ENCODE measurements around the gene NCAPH2. TPM values are rescaled to one million over a fixed set of nuclear protein-coding genes. Genes with fewer than 3 reads are reported as not detected.
A peak's percentile ranks its signal among the peaks of the same experiment; 100 is the strongest.

NCAPH2 gene
- total and polyA plus RNA-seq, 8 donors, result 41.6 to 52.9 (median 45.1) TPM

GRCh38 chr22:50544078-50544745, 36.2 kb downstream of the NCAPH2 start:
- Histone ChIP-seq H3K27me3 (peaks cover 29 to 31% of the 10 kb centered on the region in 2 donors), H3K36me3 (no peaks in the 10 kb centered on the region), H3K27ac (peak overlapping the region; percentile 79 to 100), H3K4me3 (peak overlapping the region in 1 of 2 donors; percentile 23), H3K9me3 (no peaks in the 10 kb centered on the region), H3K4me1 (peaks cover 26 to 85% of the 10 kb centered on the region in 2 donors)
- ATAC-seq, result peak; percentile 52
- DNase-seq, result peak; percentile 36 to 98 (median 82)
- intact Hi-C loops (cut with DNase I), result no loop called here
- peak; percentile 51 to 57 for TF ChIP-seq CTCF (IDR thresholded peaks at IDR 0.05)

GRCh38 chr22:50544746-50545253, 36.8 kb downstream of the NCAPH2 start:
- Histone ChIP-seq H3K4me3 (peak overlapping the region in 1 of 2 donors; percentile 23), H3K9me3 (no peaks in the 10 kb centered on the region), H3K4me1 (peaks cover 23 to 82% of the 10 kb centered on the region in 2 donors), H3K27me3 (peaks cover 33 to 37% of the 10 kb centered on the region in 2 donors), H3K36me3 (no peaks in the 10 kb centered on the region), H3K27ac (peak overlapping the region; percentile 79 to 100)
- intact Hi-C loops (cut with DNase I), result no loop called here
- ATAC-seq, result peak; percentile 29
- no peak for TF ChIP-seq CTCF (IDR thresholded peaks at IDR 0.05)
- DNase-seq, result peak in 2 of 4 donors; percentile 81 to 85

GRCh38 chr22:50545522-50546325, 37.7 kb downstream of the NCAPH2 start, which contains the start of gene KLHDC7B:
Gene KLHDC7B, plus strand, starts transcription at chr22:50545899. Its CDS starts 345 bp downstream, at chr22:50546244.
- DNase-seq (no peak), ATAC-seq (no peak)
- H3K4me1 ChIP-seq, result peaks cover 13 to 73% of the 10 kb centered on the region in 2 donors
- no peaks in the 10 kb centered on the region for H3K36me3 ChIP-seq
- intact Hi-C loops (cut with DNase I), result no loop called here
- H3K27me3 ChIP-seq, result peaks cover 33 to 42% of the 10 kb centered on the region in 2 donors
- H3K9me3 ChIP-seq, result no peaks in the 10 kb centered on the region
- H3K4me3 ChIP-seq, result no peak within 1 kb of the TSS
- no peak for TF ChIP-seq CTCF (IDR thresholded peaks at IDR 0.05)
- H3K27ac ChIP-seq, result peak within 1 kb of the TSS; percentile 79 to 100

GRCh38 chr22:50546326-50547262, 38.6 kb downstream of the NCAPH2 start:
- Histone ChIP-seq H3K27ac (no peak overlapping the region), H3K9me3 (no peaks in the 10 kb centered on the region), H3K36me3 (no peaks in the 10 kb centered on the region), H3K4me1 (peaks cover 7 to 64% of the 10 kb centered on the region in 2 donors), H3K27me3 (peaks cover 33 to 42% of the 10 kb centered on the region in 2 donors), H3K4me3 (no peak overlapping the region)
- ATAC-seq (no peak), DNase-seq (no peak)
- TF ChIP-seq CTCF (IDR thresholded peaks at IDR 0.05), result no peak
- intact Hi-C loops (cut with DNase I), result no loop called here

Data from left lung (tissue), 10 donors.